GM12801 (cell line): ENCODE measurements around the gene EMID1.

Experiments used
- CTCF ChIP-seq: IDR thresholded peaks from one replicate; pipeline ENCODE4 v1.5.1; 2011; ENCODE audit warnings: control low read depth; ENCODE audit not compliant: insufficient read length; ENCODE audit errors: extremely low read depth

Gene EMID1

GRCh38 chr22:29308148-29308790 is 102.6 kb downstream of the EMID1 start:
- no peak for TF ChIP-seq CTCF

DNA sequence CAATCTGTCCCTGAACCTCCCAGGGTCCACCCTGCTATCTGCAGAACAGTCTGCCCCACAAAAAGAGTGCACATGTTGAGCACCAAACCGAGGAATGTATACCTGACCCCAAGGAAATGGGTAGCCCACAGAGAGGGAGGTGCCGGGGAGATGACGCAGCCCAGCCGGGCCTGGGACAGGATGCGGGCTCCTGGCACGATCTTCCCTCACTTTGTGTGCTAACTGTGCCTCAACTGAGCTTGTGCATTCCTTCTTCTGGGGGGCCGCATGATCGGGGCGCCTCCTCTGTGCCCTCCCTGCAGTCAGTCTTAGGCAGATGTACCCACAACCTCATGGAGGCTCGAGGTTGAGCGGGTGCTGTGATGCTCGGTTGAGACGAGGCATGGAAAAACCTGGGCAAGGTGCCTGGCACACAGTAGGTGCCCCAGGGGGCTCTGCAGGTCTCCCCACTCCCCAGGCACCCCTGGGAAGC is 103.1 kb downstream of the EMID1 start:
- no peak for TF ChIP-seq CTCF
